HG02642 (cell line): Measurements from ENCODE around the gene ARHGAP12.
"Not testable (repeated sequence)": the region's sequence is repeated elsewhere in the genome, so short reads cannot be mapped to it uniquely, and the experiment has no call there.

Source experiments
- ATAC-seq: cut with Tn5 transposase; IDR thresholded peaks from one replicate; pipeline ENCODE4 v1.9.1; 2021; ENCODE audit warnings: mild to moderate bottlenecking; ENCODE audit not compliant: unreplicated experiment, poor library complexity

The ARHGAP12 gene

DNA sequence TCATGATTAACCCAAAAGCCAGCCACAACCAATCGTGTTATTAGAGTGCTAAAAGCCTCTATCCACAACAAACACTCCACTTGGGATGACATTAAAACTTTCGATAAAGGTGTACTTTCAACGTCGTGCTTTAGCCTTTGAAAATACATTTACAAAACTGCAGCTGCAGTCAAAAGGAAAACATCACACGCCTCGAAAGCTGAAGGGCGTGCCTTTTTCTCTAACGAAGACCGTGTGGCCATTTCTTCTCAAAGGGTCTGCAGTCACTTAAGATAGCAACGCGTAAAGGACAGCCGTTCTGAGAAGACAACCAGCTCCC, 1.1 kb downstream of the ARHGAP12 start:
- peak; percentile 0 for ATAC-seq

DNA sequence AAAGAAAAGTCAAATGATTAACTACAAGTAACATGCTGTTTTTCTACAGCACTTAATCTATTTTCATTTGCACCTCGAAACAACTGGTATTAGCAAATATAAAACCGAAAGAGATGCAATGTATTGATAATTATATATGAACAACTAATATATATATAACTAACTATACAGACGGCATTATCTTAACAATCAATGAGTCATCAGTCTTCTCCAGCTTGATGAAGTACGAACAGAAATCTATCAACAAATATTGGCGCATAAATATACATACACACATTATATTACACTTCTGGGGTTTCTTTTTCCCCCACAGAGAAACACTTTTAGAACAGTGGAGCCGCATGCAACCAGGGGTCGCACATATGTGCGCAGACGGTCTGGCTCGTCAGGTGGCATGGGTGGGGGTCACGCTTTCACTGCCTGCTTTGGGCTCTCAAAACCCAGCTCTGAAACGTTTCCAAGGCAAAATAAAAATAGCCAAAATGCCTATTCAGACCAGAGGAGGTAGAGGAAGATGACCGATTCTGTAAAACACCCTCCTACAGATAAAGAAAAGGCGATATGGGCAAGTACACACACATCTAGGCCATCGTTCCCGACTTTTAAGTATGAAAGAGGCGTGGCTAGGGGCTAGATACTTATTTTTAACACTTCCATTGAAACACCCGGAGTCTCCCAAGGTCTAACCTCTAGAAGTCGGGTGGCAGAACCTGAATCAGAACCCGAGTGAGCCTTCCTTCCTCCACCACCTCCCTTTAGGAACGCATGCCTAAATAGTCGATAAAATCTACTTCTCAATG, 1.7 kb downstream of the ARHGAP12 start:
- no peak for ATAC-seq

DNA sequence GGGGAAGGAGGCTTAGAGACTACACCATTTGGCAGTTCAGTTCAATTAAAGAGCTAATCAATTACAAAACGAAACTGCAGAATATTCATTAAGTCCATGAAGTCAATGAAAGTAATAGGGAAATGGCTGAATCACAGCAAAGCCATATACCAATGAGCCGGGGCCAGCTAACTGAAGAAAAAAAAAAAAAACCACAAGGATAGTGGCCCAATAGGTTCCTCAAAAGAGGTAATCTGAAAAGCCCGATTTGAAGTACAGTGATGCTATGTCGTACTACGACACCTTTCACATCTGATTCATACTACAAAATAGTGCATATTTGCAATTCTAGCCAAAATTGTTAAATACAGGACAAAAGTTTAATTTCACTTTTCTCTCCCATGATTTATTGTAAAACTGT, 2.5 kb downstream of the ARHGAP12 start:
- no peak for ATAC-seq

DNA sequence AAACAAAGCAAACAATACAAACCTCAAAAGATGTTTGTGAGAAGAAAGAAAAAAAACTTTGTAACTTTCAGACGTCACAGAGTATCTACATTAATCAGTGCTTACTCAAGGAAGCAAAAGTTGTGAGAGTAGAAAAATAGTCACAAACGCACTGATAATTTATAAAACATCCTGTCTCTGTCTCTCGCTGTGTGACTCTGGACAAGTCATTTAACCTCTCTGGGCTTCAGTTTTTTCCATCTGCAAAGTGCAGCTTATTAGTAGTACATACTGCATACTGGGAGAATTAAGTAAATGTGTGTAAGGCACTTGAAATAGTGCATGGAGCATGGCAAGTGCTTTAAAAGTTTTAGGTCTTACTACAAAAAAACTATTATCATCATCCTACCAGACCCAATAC, 3.8 kb downstream of the ARHGAP12 start:
- ATAC-seq: no peak

DNA sequence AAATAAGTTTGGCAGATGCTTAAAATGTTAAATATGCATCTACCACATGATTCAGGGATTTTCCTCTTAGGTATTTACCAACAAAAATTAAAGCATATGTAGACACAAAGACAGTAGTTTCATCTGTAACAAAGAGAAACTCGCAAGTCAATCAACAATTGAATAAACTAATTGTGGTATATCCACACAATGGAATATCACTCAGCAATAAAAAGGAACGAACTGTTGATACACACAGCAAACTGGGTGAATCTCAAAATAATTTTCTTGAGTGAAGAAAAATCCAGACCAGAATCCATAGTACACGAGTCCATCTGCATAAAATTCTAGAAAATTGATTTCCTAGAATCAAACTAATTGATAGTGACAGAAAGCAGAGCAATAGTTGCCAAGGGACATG, 5.2 kb downstream of the ARHGAP12 start:
- no peak for ATAC-seq

DNA sequence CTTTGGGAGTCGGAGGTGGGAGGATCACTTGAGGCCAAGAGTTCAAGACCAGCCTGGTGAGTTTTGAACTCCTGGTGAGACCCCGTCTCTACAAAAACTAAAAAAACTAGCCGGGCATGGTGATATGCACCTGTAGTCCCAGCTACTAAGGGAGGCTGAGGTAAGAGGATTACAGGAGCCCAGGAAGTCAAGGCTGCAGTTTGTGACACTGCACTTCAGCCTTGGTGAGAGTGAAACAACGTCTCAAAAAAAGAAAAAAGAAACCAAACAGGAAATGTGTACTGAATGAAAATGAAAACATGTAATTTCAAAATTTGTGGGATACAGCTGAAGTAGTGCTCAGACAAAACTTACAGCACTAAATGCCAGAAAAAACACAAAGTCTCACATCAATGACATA, 7.6 kb downstream of the ARHGAP12 start:
- ATAC-seq: peak; percentile 72

DNA sequence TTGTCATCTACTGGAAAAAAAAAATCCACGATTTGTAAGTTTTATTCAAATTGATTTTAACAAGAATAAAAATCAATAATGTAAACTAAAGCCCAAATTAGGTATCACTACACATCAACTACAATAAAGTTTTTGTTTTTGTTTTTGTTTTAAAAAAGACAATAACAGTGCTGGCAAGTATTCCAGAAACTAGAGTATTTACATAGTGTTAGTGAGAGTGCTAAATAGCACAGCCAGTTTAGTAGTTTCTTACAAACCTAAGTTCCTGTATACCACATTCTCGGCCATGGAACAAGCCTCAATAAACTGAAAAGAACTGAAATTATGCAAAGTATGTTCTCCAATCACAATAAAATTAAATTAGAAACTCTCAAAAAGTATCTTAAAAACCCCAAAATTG, 8.1 kb downstream of the ARHGAP12 start:
- peak; percentile 66 for ATAC-seq

DNA sequence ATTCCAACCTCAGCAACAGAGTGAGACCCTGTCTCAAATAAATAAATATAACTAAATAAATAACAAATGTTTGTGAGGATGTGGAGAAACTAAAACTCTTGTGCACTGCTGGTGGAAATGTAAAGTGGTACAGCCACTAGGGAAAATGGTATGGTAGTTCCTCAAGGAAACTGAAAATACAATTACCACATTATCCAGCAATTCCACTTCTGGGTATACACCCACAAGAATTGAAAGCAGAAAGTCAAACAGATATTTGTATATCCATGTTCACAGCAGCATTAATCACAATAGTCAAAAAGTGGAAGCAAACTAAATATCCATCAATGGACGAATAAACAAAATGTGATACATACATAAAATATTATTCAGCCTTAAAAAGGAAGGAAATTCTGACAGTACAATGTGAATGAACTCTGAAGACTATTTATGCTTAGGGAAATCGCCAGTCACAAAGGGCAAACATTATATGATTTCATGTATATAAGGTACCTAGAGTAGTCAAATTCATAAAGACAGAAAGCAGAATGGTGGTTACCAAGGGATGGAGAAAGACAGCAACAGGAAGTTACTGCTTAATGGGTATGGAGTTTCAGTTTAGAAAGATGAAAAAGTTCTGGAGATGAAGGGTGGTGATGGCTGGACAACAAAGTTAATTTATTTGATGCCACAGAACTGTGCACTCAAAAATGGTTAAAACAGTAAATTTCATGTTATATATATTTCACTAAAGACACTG, 9.8 kb downstream of the ARHGAP12 start:
- no peak for ATAC-seq

DNA sequence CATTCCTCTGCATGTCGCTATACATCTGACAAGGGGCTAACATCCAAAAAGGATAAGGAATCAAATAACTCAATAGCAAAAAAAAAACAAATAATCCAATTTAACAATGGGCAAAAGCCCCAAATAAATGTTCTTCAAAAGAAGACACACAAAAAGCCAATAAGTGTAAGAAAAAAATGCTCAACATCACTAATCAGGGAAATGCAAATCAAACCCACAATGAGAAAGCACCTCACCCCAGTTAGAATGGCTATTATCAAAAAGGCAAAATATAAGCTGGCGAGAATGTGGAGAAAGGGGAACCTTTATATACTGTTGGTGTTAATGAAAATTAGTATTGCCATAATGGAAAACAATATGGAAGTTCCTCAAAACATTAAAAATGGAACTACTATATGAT, 14.3 kb downstream of the ARHGAP12 start:
- no peak for ATAC-seq

DNA sequence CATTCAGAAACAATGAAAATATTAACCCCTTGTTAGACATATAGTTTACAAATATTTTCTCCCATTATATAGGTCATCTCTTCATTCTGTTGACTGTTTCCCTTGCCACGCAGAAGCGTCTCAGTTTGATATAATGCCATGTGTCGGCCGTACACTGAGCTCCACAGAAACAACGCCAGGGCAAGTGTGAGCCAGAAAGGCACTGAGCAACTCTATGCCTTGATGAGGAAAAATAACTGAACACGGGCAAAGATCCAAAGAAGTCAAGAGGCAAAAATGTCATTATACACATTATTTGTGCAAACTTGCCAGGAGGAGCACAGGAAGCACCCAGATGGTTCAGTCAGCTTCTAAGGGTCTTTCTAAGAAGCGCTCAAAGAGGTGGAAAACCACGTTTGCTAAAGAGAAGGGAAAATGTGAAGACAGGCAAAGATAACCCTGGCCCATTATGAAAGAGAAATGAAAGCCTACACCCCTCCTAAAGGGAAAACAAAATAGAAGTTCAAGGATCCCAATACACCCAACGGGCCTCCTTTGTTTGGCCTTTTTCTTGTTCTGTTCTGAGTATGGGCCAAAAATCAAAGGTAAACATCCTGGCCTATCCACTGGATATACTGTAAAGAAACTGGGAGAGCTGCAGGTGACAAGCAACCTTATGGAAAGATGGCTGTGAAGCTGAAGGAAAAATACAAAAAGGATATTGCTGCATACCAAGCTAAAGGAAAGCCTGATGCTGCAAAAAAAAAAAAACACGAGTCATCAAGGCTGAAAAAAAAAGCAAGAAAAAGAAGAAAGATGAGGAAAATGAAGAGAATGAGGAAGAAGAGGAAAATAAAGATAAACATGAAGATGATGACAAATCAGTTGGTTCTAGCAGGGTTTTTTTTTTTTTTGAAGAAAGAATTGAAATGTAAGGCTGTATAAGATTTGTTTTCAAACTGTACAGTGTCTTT, 15.5 kb downstream of the ARHGAP12 start:
- no peak for ATAC-seq

DNA sequence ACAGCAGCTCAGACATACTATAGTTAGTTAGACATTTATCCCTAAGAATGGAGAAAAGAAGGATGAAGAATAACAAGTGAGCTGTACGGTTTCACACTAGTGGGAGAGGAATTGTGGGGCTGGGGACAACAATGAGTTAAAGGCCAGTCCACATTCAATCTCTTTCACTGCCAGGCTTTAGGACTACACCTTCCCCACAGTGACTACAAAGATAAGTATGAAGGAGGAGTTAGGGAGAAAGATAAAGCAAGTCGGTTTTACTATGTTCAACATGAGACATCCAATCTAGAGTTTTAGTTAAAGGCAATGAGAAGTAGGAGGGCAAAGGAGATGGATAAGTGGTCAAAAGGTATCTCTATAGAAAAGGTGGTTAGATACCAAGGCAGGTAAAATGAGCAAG, 16.3 kb downstream of the ARHGAP12 start:
- no peak for ATAC-seq

DNA sequence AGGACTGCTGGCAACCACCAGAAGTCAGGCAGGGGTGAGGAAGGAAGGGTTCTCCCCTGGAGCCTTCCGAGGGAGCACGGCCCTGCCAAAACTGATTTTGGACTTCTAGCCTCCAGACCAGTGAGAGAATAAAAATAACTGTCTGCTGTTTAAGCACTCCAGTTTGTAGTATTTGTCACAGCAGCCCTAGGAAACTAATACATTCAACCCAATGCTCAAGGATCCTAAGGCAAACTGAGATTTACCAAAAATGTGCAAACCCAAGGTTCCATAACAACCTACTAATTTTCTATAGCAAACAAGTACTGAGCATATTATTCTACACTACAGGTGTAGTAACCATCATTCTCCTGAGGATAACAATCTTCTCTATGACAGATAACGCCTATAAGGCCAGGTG, 18.6 kb downstream of the ARHGAP12 start:
- no peak for ATAC-seq

DNA sequence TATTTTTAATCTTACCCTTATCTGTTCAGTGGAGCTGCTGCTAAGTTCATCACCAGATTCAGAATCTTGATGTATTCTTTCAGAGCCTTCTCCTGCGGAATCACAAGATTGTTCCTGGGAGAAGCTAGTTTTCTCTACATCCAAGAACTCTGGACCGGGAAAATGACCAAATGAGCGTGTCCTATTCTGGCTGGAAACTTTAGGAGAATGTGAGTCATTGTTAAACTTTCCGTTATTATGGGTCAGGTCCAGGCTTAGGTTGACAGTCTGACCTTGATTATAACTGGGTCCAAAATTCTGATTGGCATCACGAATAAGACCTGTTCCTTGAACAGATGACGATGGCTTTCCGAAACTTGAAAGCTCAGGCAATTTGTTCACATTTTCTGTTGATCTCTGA, 20.5 kb downstream of the ARHGAP12 start:
- ATAC-seq: no peak

DNA sequence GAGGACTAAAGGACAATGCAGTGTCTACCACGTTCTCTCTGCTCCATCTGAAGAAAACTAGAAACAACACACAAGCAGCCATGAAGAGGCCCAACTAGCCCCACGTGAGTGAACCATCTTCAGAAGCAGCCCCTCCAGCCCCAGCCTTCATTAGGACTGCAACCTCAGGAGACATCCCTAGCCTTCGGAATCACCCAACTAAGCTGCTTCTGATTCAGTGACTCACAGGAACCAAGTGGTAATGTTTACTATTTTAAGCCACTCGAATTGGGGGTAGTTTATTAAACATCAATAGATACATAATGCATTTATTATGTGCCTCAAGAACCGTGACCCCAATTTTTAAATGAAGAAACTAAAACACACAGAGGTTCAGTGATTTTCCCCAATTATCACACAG, 22.6 kb downstream of the ARHGAP12 start:
- ATAC-seq: no peak

DNA sequence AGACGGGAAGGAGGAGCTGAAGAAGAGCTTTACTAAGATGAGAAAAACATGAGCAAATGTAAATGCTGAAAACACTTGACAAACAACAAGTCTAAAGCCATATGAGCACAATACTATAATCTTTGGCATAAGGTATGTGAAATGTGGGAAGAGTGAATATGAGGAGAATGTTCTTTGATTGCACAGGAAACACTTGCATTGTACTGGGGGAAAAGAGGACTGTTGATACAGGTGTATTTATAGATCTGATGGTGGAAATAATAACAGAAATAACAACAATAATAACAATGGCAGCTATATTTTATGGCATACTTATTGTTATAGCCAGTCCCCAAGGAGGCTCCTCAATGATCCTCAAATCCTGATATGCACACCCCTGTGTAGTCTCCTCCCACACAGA, 23.0 kb downstream of the ARHGAP12 start:
- ATAC-seq: no peak

DNA sequence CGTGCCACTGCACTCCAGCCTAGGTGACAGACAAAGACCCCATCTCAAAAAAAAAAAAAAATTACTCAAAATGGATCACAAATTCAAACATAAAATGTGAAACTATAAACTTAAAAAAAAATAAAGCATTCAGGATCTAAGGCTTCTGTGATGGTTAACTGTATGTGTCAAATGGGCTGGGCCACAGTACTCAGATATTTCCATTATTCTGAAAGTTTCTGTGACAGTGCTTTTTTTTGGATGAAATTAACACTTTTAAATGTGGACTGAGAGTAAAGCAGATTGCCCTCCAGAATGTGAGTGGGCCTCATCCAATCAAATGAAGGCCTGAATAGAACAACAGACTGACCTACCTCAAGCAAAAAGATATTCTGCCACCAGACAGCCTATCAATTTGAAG, 26.0 kb downstream of the ARHGAP12 start:
- ATAC-seq: no peak

DNA sequence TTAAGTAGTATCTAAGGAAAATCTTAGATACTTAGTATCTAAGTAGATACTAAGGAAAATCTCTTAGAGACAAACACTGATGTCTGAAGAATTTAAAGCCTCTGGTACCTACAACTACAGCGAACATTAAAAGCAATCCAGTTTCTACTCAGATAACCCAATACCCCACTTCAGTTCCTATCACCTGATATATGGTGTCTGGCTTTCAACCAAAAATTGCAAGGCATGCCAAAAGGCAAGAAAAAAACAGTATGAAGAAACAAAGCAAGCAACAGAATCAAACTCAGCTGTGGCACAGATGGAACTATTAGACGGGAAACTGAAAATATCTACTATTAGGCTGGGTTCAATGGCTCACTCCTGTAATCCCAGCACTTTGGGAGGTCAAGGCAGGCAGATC, 31.1 kb downstream of the ARHGAP12 start:
- ATAC-seq: no peak

DNA sequence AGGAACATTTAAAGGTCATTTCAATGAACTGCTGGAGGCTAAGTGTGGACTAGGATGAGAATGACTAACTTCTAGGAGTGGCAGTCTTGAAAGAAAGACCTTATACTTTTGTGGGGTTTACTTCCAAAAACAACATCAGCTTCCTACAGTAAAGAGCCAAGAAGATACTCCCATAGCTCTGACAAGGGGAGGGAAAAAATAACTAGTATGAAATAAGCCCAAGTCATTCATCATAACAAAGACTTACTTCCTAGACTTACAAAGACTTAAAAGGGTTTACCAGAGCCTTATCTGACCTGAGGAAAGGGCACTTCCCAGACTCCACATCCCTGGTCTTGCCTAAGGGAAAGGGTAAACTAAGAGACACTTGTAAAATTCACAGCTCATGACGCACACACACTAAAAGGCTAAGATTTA, 31.7 kb downstream of the ARHGAP12 start:
- ATAC-seq: no peak

DNA sequence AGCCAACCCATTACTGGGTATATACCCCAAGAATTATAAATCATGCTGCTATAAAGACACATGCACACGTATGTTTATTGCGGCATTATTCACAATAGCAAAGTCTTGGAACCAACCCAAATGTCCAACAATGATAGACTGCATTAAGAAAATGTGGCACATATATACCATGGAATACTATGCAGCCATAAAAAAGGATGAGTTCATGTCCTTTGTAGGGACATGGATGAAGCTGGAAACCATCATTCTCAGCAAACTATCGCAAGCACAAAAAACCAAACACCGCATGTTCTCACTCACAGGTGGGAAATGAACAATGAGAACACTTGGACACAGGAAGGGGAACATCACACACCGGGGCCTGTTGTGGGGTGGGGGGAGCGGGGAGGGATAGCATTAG, 32.9 kb downstream of the ARHGAP12 start:
- ATAC-seq: not testable (repeated sequence)

DNA sequence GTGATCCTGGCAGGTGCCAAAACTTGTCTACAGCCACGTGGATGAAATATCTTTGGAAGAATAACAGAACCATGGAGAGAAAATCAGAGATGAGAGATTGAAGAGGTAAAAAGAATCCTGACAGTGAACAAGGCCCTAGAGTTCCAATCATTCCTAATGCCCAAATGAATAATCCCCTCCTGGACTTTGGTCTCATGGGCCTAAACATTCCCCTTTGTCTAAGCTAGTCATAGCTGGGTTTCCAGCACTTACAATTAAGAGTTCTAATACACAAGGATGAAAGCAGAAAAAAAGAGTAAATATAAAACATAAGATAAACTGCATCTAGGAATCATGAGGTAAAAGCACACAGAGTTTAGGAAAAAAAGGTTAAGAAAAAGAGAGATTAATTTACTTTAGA, 40.2 kb downstream of the ARHGAP12 start:
- no peak for ATAC-seq

DNA sequence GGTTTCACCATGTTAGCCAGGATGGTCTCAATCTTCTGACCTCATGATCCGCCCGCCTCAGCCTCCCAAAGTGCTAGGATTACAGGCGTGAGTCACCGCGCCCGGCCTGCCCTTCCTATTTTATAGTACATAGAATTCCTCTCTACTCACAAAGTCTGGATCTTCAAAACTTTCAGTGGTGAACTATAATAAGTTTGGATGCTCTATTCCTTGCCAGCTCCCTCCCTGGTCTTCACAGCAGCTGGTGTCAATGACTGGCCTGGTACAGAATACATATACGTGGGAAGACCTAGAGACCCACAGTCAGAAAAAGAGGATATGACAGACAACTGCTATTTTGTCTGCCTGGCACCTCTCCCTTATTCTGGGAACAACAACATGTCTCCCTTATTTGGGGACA, 40.8 kb downstream of the ARHGAP12 start:
- ATAC-seq: no peak
